ENCODE data around the gene DKK3.
"Not testable (repeated sequence)": the region's sequence is repeated elsewhere in the genome, so short reads cannot be mapped to it uniquely, and the experiment has no call there.

DKK3 gene

GRCh38 chr11:12043959-12044791, 35.7 kb upstream of the DKK3 start:
- H3K4me3 ChIP-seq (ENCODE audit: control insufficient read depth, low read depth, low read length), result peak overlapping the region; percentile 29
- peak; percentile 84 for TF ChIP-seq CTCF (IDR thresholded peaks at IDR 0.05; ENCODE audit: control insufficient read depth, insufficient read depth, low read depth, low read length, missing control alignments)

DNA sequence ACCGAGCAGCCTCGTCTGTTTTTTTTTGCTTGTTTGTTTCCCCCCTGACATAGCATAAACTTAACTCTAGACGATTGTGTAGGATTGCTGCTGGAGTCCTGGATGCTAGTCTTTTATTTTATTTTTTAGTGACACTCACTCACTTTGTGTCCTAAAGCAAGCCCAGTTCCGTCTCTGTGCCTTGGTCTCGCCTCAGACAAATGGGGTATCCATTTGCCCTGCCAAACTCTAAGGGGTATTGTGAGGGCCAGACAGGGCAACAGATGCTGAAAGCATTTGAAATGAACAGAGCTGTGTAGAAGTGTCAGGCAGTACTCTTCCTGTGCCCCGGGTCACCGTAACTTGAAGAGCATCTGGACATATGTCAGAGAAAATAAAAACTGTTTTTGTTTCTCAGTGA, 34.8 kb upstream of the DKK3 start:
- no peak overlapping the region for H3K4me3 ChIP-seq (ENCODE audit: control insufficient read depth, low read depth, low read length)
- no peak for DNase-seq (ENCODE audit: low read depth)
- TF ChIP-seq CTCF (IDR thresholded peaks at IDR 0.05; ENCODE audit: control insufficient read depth, insufficient read depth, low read depth, low read length, missing control alignments), result no peak

More at GRCh38 chr11:12043959-12044791, 35.7 kb upstream of the DKK3 start:
- peak; percentile 90 for DNase-seq (ENCODE audit: low read depth)

DNA sequence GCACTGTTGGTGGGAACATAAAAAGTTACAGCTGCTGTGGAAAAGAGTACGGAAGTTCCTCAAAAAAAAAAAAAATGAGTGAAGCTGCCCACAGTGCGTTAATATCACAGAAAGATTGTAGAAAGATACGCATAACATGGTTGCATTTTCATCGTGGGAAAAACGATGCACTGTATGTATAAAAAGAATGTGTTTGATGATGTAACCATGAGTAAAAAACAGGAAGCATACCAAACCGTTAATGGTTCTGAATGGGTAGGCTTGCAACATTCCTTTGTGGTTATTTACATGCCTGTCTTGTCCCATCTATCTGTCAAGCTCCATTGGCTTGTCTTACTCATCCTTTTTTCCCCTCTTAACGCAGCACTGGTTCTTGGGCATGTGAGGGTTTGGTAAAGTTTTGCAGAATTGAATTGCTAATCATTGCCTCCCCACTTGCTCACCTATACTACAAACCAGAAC, 33.8 kb upstream of the DKK3 start:
- no peak for TF ChIP-seq CTCF (IDR thresholded peaks at IDR 0.05; ENCODE audit: control insufficient read depth, insufficient read depth, low read depth, low read length, missing control alignments)
- DNase-seq (ENCODE audit: low read depth), result peak; percentile 96
- no peak overlapping the region for H3K4me3 ChIP-seq (ENCODE audit: control insufficient read depth, low read depth, low read length)

GRCh38 chr11:12040719-12041118, 32.3 kb upstream of the DKK3 start:
- H3K4me3 ChIP-seq (ENCODE audit: control insufficient read depth, low read depth, low read length); DNase-seq (ENCODE audit: low read depth): not testable (repeated sequence)

- no peak overlapping the region for H3K4me3 ChIP-seq (ENCODE audit: control insufficient read depth, low read depth, low read length)
- no peak for DNase-seq (ENCODE audit: low read depth)
- no peak for TF ChIP-seq CTCF (IDR thresholded peaks at IDR 0.05; ENCODE audit: control insufficient read depth, insufficient read depth, low read depth, low read length, missing control alignments)
These were observed 24.5 kb upstream of the DKK3 start for GRCh38 chr11:12032968-12033367.

- no peak overlapping the region for H3K4me3 ChIP-seq (ENCODE audit: control insufficient read depth, low read depth, low read length)
- no peak for DNase-seq (ENCODE audit: low read depth)
- no peak for TF ChIP-seq CTCF (IDR thresholded peaks at IDR 0.05; ENCODE audit: control insufficient read depth, insufficient read depth, low read depth, low read length, missing control alignments)
These were observed 23.6 kb upstream of the DKK3 start for GRCh38 chr11:12031856-12032544.

- H3K4me3 ChIP-seq (ENCODE audit: control insufficient read depth, low read depth, low read length), result no peak overlapping the region
- no peak for DNase-seq (ENCODE audit: low read depth)
- TF ChIP-seq CTCF (IDR thresholded peaks at IDR 0.05; ENCODE audit: control insufficient read depth, insufficient read depth, low read depth, low read length, missing control alignments), result no peak
These were observed 21.4 kb upstream of the DKK3 start for GRCh38 chr11:12029738-12030363.
